Measurements from ENCODE around the gene MUC2.

MUC2 gene

GRCh38 chr11:1081601-1082311 lies 7.1 kb downstream of the MUC2 start:
- no peak overlapping the region for H3K4me3 ChIP-seq (ENCODE audit: low read depth in 1 of 5, low read length in 5 of 5)
- H3K9me3 ChIP-seq (ENCODE audit: control insufficient read depth in 5 of 5, low read length in 5 of 5) = no peaks in the 10 kb centered on the region
- peaks cover 10 to 27% (median 13%) of the 10 kb centered on the region in 5 donors for H3K27me3 ChIP-seq (ENCODE audit: control insufficient read depth in 5 of 5, insufficient read depth in 4 of 5, low read length in 5 of 5)
- H3K4me1 ChIP-seq (ENCODE audit: control insufficient read depth in 5 of 5, insufficient read depth in 5 of 5, low read length in 5 of 5) = no peaks in the 10 kb centered on the region
- H3K27ac ChIP-seq (ENCODE audit: low read depth, low read length) = no peak overlapping the region
- no peak overlapping the region for H3K9ac ChIP-seq (ENCODE audit: low read length in 5 of 5)
- no peaks in the 10 kb centered on the region for H3K36me3 ChIP-seq (ENCODE audit: control insufficient read depth in 5 of 5, insufficient read depth in 5 of 5, low read length in 5 of 5)

GRCh38 chr11:1082346-1082727 lies 7.7 kb downstream of the MUC2 start:
- Histone ChIP-seq H3K4me3 (ENCODE audit: low read depth in 1 of 5, low read length in 5 of 5) (no peak overlapping the region), H3K9ac (ENCODE audit: low read length in 5 of 5) (no peak overlapping the region), H3K27ac (ENCODE audit: low read depth, low read length) (no peak overlapping the region)

GRCh38 chr11:1082728-1083620 lies 8.3 kb downstream of the MUC2 start:
- Histone ChIP-seq H3K27me3 (ENCODE audit: control insufficient read depth in 5 of 5, insufficient read depth in 4 of 5, low read length in 5 of 5) (peaks cover 10 to 23% (median 13%) of the 10 kb centered on the region in 5 donors), H3K4me3 (ENCODE audit: low read depth in 1 of 5, low read length in 5 of 5) (no peak overlapping the region), H3K27ac (ENCODE audit: low read depth, low read length) (no peak overlapping the region), H3K9ac (ENCODE audit: low read length in 5 of 5) (no peak overlapping the region), H3K9me3 (ENCODE audit: control insufficient read depth in 5 of 5, low read length in 5 of 5) (no peaks in the 10 kb centered on the region), H3K4me1 (ENCODE audit: control insufficient read depth in 5 of 5, insufficient read depth in 5 of 5, low read length in 5 of 5) (no peaks in the 10 kb centered on the region), H3K36me3 (ENCODE audit: control insufficient read depth in 5 of 5, insufficient read depth in 5 of 5, low read length in 5 of 5) (no peaks in the 10 kb centered on the region)

More at GRCh38 chr11:1082346-1082727, 7.7 kb downstream of the MUC2 start:
- Histone ChIP-seq H3K36me3 (ENCODE audit: control insufficient read depth in 5 of 5, insufficient read depth in 5 of 5, low read length in 5 of 5) (no peaks in the 10 kb centered on the region), H3K27me3 (ENCODE audit: control insufficient read depth in 5 of 5, insufficient read depth in 4 of 5, low read length in 5 of 5) (peaks cover 10 to 28% (median 13%) of the 10 kb centered on the region in 5 donors), H3K9me3 (ENCODE audit: control insufficient read depth in 5 of 5, low read length in 5 of 5) (no peaks in the 10 kb centered on the region), H3K4me1 (ENCODE audit: control insufficient read depth in 5 of 5, insufficient read depth in 5 of 5, low read length in 5 of 5) (no peaks in the 10 kb centered on the region)

GRCh38 chr11:1083621-1084551 lies 9.2 kb downstream of the MUC2 start:
- H3K27ac ChIP-seq (ENCODE audit: low read depth, low read length) = no peak overlapping the region
- H3K36me3 ChIP-seq (ENCODE audit: control insufficient read depth in 5 of 5, insufficient read depth in 5 of 5, low read length in 5 of 5) = no peaks in the 10 kb centered on the region
- no peaks in the 10 kb centered on the region for H3K4me1 ChIP-seq (ENCODE audit: control insufficient read depth in 5 of 5, insufficient read depth in 5 of 5, low read length in 5 of 5)
- H3K9ac ChIP-seq (ENCODE audit: low read length in 5 of 5) = no peak overlapping the region
- no peak overlapping the region for H3K4me3 ChIP-seq (ENCODE audit: low read depth in 1 of 5, low read length in 5 of 5)
- no peaks in the 10 kb centered on the region for H3K9me3 ChIP-seq (ENCODE audit: control insufficient read depth in 5 of 5, low read length in 5 of 5)
- peaks cover 10 to 22% (median 13%) of the 10 kb centered on the region in 5 donors for H3K27me3 ChIP-seq (ENCODE audit: control insufficient read depth in 5 of 5, insufficient read depth in 4 of 5, low read length in 5 of 5)

GRCh38 chr11:1084561-1085439 lies 10.1 kb downstream of the MUC2 start:
- Histone ChIP-seq H3K9ac (ENCODE audit: low read length in 5 of 5) (no peak overlapping the region), H3K4me1 (ENCODE audit: control insufficient read depth in 5 of 5, insufficient read depth in 5 of 5, low read length in 5 of 5) (no peaks in the 10 kb centered on the region), H3K36me3 (ENCODE audit: control insufficient read depth in 5 of 5, insufficient read depth in 5 of 5, low read length in 5 of 5) (no peaks in the 10 kb centered on the region), H3K9me3 (ENCODE audit: control insufficient read depth in 5 of 5, low read length in 5 of 5) (no peaks in the 10 kb centered on the region), H3K27me3 (ENCODE audit: control insufficient read depth in 5 of 5, insufficient read depth in 4 of 5, low read length in 5 of 5) (peaks cover 10 to 22% (median 13%) of the 10 kb centered on the region in 5 donors), H3K4me3 (ENCODE audit: low read depth in 1 of 5, low read length in 5 of 5) (no peak overlapping the region), H3K27ac (ENCODE audit: low read depth, low read length) (no peak overlapping the region)

- H3K4me3 ChIP-seq (ENCODE audit: low read depth in 1 of 5, low read length in 5 of 5) = no peak overlapping the region
- no peaks in the 10 kb centered on the region for H3K4me1 ChIP-seq (ENCODE audit: control insufficient read depth in 5 of 5, insufficient read depth in 5 of 5, low read length in 5 of 5)
- H3K9me3 ChIP-seq (ENCODE audit: control insufficient read depth in 5 of 5, low read length in 5 of 5) = no peaks in the 10 kb centered on the region
- no peak overlapping the region for H3K9ac ChIP-seq (ENCODE audit: low read length in 5 of 5)
- H3K36me3 ChIP-seq (ENCODE audit: control insufficient read depth in 5 of 5, insufficient read depth in 5 of 5, low read length in 5 of 5) = no peaks in the 10 kb centered on the region
- no peak overlapping the region for H3K27ac ChIP-seq (ENCODE audit: low read depth, low read length)
- H3K27me3 ChIP-seq (ENCODE audit: control insufficient read depth in 5 of 5, insufficient read depth in 4 of 5, low read length in 5 of 5) = peaks cover 10 to 22% (median 13%) of the 10 kb centered on the region in 5 donors
These were observed 10.9 kb downstream of the MUC2 start for GRCh38 chr11:1085440-1086170.

GRCh38 chr11:1086171-1087102 lies 11.8 kb downstream of the MUC2 start:
- H3K27ac ChIP-seq (ENCODE audit: low read depth, low read length) = no peak overlapping the region
- no peak overlapping the region for H3K4me3 ChIP-seq (ENCODE audit: low read depth in 1 of 5, low read length in 5 of 5)
- H3K9me3 ChIP-seq (ENCODE audit: control insufficient read depth in 5 of 5, low read length in 5 of 5) = peaks cover 0 to 2% (median 0%) of the 10 kb centered on the region in 5 donors
- no peaks in the 10 kb centered on the region for H3K36me3 ChIP-seq (ENCODE audit: control insufficient read depth in 5 of 5, insufficient read depth in 5 of 5, low read length in 5 of 5)
- no peak overlapping the region for H3K9ac ChIP-seq (ENCODE audit: low read length in 5 of 5)
- peaks cover 10 to 22% (median 13%) of the 10 kb centered on the region in 5 donors for H3K27me3 ChIP-seq (ENCODE audit: control insufficient read depth in 5 of 5, insufficient read depth in 4 of 5, low read length in 5 of 5)
- H3K4me1 ChIP-seq (ENCODE audit: control insufficient read depth in 5 of 5, insufficient read depth in 5 of 5, low read length in 5 of 5) = no peaks in the 10 kb centered on the region

GRCh38 chr11:1087279-1087960 lies 12.7 kb downstream of the MUC2 start:
- peaks cover 10 to 22% (median 13%) of the 10 kb centered on the region in 5 donors for H3K27me3 ChIP-seq (ENCODE audit: control insufficient read depth in 5 of 5, insufficient read depth in 4 of 5, low read length in 5 of 5)
- no peak overlapping the region for H3K9ac ChIP-seq (ENCODE audit: low read length in 5 of 5)
- H3K4me1 ChIP-seq (ENCODE audit: control insufficient read depth in 5 of 5, insufficient read depth in 5 of 5, low read length in 5 of 5) = no peaks in the 10 kb centered on the region
- H3K27ac ChIP-seq (ENCODE audit: low read depth, low read length) = no peak overlapping the region
- H3K4me3 ChIP-seq (ENCODE audit: low read depth in 1 of 5, low read length in 5 of 5) = no peak overlapping the region
- H3K9me3 ChIP-seq (ENCODE audit: control insufficient read depth in 5 of 5, low read length in 5 of 5) = peaks cover 0 to 2% (median 0%) of the 10 kb centered on the region in 5 donors
- H3K36me3 ChIP-seq (ENCODE audit: control insufficient read depth in 5 of 5, insufficient read depth in 5 of 5, low read length in 5 of 5) = no peaks in the 10 kb centered on the region
